SH-SY5Y (cell line): Measurements from ENCODE around the gene POC1B.

Experiments
- GATA2 ChIP-seq: IDR thresholded peaks from 2 replicates; pipeline ENCODE4 v1.6.1; 2011; ENCODE audit warnings: mild to moderate bottlenecking, low read depth, low read length
- GATA3 ChIP-seq: IDR thresholded peaks from 2 replicates; pipeline ENCODE4 v1.6.1; 2011; ENCODE audit warnings: low read depth, mild to moderate bottlenecking, low read length, moderate library complexity

GRCh38 chr12:89384050-89384758 is 141.6 kb downstream of the POC1B start:
- no peak for TF ChIP-seq GATA2
- TF ChIP-seq GATA3, result no peak
